NCI-H1417 (cell line): ENCODE measurements around the gene ADAM11.

Experiments used
- DNase-seq, 3 experiments: peaks; one replicate each; lab custom pipeline; 2025; lab: John Stamatoyannopoulos, UW

Gene ADAM11

GRCh38 chr17:44757045-44757917, 1.5 kb upstream of the ADAM11 start:
- no peak for DNase-seq

DNA sequence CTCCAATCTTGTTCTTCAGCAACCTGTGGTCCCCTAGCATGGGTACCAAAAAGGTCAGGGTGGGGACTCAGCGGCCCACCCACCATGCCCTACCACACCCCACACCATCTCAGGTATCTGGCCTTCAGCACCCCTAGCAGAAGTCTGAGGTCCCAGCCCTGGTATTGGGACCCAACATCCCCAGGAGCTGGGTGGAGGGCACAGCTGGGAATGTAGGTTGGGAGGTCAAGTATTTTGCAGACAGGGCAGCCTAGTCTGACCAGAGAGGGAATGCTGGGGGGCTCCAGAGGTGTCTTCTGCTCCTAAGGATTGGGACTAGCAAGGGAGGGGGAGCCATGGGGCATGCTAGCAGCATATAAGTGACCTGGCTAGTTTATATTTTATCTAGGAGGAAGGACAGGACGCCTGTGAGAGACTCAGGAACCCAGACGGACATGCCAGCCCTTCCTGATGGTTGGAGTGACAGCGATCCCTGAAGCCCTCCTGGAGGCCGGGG, 822 bp upstream of the ADAM11 start:
- DNase-seq = no peak

DNA sequence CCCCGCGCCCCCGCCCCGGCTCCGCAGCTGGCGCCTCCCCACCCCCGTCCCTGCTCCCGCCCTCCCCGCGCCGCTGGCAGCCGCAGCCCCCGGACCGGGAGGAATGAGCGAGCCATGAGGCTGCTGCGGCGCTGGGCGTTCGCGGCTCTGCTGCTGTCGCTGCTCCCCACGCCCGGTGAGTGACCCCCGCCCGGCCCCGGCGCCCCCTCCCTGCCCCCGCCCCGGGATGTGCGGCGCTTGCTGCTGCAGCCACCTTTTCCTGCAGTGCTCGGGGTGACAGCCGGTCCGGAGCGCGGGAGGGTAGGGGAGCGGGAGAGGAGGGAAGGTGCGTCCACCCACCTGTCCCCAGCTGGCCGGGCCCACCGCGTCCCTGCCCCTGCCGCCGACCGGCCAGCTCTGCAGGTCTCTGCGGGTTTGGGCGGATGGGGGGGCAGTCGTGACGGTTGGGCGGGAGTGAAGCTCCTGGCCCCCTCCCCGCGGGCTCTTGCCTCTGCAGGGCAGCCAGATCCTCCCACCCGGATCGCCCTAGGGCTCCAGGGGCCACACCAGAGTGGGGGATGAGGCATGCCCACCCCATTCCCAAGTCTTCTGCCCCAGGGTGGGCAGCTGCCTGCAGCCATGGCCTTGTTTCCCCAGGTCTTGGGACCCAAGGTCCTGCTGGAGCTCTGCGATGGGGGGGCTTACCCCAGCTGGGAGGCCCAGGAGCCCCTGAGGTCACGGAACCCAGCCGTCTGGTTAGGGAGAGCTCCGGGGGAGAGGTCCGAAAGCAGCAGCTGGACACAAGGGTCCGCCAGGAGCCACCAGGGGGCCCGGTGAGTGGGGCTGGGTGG, 513 bp downstream of the ADAM11 start:
- no peak for DNase-seq

GRCh38 chr17:44759916-44760243, 1.1 kb downstream of the ADAM11 start:
- no peak for DNase-seq

GRCh38 chr17:44760474-44761308, 1.9 kb downstream of the ADAM11 start:
- DNase-seq = no peak

DNA sequence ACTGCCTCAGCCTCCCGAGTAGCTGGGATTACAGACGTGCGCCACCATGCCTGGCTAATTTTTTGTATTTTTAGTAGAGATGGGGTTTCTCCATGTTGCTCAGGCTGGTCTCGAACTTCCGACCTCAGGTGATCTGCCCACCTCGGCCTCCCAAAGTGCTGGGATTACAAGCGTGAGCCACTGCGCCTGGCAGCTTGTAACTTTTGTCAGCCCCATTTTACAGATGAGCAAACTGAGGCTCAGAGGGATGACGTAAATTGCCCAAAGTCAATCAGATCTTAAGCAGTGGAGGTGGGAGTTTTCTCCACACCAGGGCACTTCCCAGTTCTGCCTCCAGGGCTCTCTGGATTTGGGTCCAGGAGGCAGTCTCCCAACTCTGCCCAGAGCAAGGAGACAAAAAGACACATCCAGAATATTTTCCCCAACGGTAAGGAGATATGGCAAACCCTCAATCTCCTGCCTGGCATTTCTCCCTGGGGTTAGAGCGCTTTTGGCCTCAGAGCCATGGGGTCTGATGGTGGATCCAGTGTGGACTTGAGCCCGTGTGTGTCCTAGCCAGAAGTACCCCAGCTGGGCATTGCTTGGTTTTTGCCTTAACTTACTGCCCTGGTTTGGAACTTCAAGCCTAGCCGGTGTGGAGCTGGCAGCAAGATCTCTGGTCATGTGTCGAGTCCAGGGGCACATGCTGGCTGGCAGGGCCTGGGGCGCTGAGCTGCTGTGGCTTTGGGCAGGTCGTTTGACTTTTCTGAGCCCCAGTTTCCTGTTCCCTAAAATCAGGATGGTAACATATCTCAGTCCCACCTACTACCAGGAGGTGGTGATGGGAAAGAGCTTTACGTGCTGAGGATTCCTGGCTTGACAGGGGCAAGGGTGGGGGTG, 3.4 kb downstream of the ADAM11 start:
- no peak for DNase-seq

- no peak for DNase-seq
These were observed 4.4 kb downstream of the ADAM11 start for GRCh38 chr17:44763170-44763569.

DNA sequence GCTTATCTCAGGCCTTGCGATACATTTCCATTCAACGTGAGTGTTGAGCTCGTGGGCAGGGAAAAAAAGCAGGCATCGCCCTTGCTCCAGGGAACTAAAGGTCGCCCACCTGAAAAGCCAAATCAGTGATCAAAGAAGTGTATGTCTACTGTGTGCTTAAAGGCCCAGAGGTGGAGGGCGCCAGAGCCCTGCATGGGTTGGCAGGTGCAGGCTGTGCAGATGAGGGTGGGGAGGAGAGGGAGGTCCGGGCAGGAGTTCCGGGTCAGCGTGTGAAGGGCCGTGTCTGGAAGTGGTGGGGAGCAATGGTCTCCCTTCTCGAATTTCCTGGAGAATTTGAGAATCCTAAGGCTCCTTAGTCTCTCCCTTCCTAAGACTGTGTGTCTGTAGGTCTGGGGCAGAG, 7.2 kb downstream of the ADAM11 start:
- DNase-seq = no peak

DNA sequence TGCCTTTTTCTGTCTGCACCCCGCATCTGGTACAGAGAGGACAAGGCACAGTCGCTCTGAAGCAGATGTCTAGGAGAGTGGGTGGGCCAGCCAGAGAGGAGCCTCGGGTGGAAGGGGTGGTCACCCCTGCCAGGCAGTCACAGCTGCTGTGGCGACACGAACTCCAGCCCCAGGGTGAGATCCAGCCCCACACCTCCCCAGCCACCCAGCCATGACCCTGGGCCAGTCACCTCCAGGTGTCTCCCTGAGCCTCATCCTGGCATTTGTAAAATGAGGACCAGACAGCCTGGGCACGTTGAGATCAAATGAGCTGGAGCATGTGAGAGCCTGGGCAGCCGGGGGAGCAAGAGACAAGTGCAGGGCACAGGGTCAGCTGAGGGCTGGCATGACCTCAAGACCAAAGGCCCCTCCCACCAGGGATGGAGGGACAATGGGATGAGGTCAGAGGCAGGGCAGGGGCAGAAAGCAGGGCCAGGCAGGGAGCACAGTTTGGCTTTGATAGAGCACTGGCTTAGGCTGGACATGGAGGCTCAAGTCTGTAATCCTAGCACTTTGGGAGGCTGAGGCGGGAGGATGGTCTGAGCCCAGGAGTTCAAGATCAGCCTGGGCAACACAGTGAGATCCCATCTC, 7.7 kb downstream of the ADAM11 start:
- no peak for DNase-seq

- DNase-seq = no peak
These were observed 8.7 kb downstream of the ADAM11 start for GRCh38 chr17:44767493-44767892.

DNA sequence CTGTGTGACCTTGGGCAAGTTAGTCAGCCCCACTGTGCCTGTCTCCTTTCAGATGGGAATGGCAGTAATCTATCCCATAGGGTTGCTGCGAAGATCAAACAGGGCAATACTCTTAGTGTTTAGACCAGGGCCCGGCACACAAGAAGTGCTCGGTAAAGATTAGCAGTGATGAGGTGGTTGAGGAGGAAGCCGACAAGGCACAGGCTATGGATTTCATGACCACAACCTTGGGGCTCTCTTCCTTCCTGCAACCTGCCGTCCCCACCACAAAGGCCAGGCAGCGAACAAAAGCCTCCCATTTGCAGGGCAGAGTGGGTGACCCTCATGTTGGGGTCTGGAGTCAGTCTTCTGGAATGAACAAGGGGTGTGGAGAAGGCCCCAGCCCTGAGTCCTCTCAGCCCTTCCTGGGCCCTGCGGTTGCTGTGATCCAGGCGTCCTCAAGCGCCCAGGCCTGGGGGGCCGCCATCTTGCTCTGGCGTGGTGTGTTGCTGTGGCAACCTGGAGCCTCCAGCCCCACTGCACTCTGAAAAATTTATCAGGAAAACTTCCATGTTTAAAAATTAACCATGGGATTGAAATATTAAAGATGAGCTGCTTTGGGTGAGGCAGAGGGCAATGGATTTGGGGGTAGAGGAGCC, 9.8 kb downstream of the ADAM11 start:
- no peak for DNase-seq

DNA sequence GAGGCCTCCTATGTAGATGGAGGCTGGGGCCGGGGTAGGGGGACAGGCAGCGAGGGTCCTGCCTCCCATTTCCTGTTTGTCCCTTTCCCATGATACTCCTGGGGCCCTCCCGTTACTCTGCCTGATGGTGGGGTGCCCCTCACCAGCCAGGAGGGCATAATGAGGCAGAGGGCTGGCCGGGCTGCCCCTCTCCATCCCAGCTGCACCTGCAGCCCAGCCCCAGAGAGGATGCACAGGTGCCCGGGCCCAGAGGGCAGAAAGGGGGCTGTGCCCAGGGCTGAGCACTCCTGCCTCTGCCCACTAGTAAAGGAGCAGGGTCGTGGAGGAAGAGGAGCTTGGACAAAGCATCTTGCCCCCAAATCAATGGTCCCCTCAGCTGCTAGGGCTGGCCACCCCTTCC, 10.4 kb downstream of the ADAM11 start:
- no peak for DNase-seq

DNA sequence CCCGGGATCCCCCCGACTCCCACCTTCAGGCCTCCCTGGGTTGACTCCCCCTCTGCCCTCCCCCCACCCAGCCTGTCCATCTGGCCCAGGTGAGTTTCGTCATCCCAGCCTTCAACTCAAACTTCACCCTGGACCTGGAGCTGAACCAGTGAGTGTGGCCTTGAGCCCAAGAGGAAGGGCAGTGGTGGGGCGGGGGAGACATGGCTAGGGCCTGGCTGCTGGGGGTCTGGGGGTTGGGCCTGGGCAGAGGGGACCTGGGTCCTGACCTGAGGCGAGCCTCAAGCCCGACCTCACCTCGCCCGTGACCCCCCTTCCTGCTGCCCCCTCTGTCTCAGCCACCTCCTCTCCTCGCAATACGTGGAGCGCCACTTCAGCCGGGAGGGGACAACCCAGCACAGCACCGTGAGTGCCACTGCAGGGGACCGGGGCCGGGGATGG, 10.9 kb downstream of the ADAM11 start:
- DNase-seq = no peak

GRCh38 chr17:44770166-44770925, 11.6 kb downstream of the ADAM11 start:
- no peak for DNase-seq

DNA sequence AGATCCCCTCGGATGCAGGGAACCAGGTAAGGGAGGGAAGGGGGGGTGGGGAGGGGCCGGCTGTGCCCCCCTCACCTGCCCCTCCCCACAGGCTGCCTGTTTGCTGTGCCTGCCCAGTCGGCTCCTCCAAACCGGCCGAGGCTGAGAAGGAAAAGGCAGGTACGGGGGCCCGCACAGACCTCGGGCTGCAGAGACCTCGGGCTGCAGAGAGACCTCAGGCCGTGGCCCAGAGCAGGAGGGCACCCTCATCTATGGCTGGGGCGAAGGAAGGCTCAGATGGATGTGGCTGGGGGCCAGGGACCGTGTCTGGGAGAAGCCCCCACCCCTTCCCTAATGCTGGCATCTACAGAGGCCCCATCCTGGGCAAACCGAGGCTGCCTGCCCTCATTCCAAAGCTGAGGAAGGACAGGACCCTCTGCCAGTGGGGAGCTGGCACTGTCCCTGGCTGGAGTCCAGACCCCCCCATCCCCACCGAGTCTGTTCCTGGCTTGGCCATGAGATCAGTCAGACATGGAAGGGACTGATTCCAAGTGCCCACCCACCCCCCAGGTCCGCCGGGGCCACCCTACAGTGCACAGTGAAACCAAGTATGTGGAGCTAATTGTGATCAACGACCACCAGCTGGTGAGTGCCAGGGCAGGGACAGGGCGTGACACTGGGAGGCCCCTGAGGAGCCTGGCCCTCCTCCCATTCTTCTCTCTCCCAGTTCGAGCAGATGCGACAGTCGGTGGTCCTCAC, 13.7 kb downstream of the ADAM11 start:
- no peak for DNase-seq

- peak in 2 of 3 experiments; percentile 13 to 62 for DNase-seq
These were observed 14.4 kb downstream of the ADAM11 start for GRCh38 chr17:44773140-44773539.

DNA sequence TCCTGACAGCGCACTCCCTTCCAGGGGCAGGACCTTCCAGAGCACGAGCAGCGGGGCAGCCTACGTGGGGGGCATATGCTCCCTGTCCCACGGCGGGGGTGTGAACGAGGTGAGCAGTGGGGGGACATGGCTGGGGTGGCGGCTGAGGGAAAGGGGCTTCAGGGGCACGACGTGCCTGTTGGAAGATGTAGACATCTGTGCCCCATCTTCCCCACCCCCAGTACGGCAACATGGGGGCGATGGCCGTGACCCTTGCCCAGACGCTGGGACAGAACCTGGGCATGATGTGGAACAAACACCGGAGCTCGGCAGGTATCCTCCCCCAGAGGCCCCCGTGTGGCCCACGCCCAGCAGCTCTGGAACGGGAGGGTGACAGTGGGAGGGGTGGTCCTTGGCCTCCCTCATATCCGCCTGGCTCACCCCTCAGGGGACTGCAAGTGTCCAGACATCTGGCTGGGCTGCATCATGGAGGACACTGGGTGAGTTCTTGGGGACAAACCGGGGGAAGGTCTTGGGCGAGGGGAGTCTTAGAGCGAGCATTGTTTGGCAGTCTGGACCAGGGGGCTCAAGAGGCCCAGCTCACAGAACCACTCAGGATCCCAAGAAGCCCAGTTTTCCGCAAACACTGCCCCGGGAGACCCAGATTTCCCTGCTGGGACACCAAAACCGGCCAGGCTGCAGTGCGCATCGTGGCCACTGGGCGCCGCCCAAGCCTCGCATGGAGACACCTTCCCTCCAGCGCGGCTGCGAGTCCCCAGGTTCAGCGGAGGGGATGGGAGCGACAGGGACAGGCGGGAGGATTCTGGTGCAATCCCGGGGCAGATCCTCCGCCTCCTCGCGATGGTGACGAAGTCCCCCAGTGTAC, 15.7 kb downstream of the ADAM11 start:
- DNase-seq = peak; percentile 89 to 90 (median 89)
